Measurements from ENCODE around the gene VWA8. TPM values are rescaled to one million over a fixed set of nuclear protein-coding genes. Genes with fewer than 3 reads are reported as not detected.

VWA8 gene
- total and polyA plus RNA-seq, 2 of the 8 experiments (the other 6 are each of a cell fraction or from before 2014, with no cell fraction given), result 5.9 to 19.6 TPM

GRCh38 chr13:41606646-41607045 lies 354.3 kb downstream of the VWA8 start:
- TF ChIP-seq EGR1 (IDR thresholded peaks at IDR 0.05; ENCODE audit: borderline replicate concordance, low read depth, low read length) (no peak), TEAD4 (IDR thresholded peaks at IDR 0.05; ENCODE audit: low read depth, low read length) (no peak), JUN (IDR thresholded peaks at IDR 0.05; ENCODE audit: low read depth, low read length) (no peak), EZH2 (IDR thresholded peaks at IDR 0.05; ENCODE audit: low read depth, low read length, severe bottlenecking) (no peak), PHF8 (conservative IDR thresholded peaks at IDR 0.05; ENCODE audit: low read depth, low read length) (no peak), SUZ12 (IDR thresholded peaks at IDR 0.05; ENCODE audit: low read length) (no peak), USF2 (IDR thresholded peaks at IDR 0.05; ENCODE audit: low read length) (no peak), E2F6 (IDR thresholded peaks at IDR 0.05) (no peak), YY1 (IDR thresholded peaks at IDR 0.05; ENCODE audit: low read depth, low read length) (no peak)
- Histone ChIP-seq H3K4ac (replicated peaks; ENCODE audit: insufficient read length, low read depth, low read length) (no peak overlapping the region), H3K79me1 (ENCODE audit: low read depth, low read length) (no peaks in the 10 kb centered on the region), H3K56ac (replicated peaks; ENCODE audit: insufficient read length, low read depth, low read length) (no peak overlapping the region), H2BK15ac (ENCODE audit: low read length) (no peak overlapping the region), H2BK12ac (ENCODE audit: low read depth, low read length) (no peak overlapping the region), H3K9ac (replicated peaks in 1 of 4; ENCODE audit: extremely low read depth in 1 of 4, low read depth in 3 of 4, low read length in 3 of 4) (no peak overlapping the region), H3K23ac (ENCODE audit: insufficient read length) (no peak overlapping the region), H2AK5ac (ENCODE audit: low read depth, low read length) (no peak overlapping the region), H4K8ac (ENCODE audit: extremely low read depth, insufficient read depth, low read length) (no peak overlapping the region), H3K79me2 (ENCODE audit: control insufficient read depth in 1 of 2, insufficient read depth in 2 of 2, low read length in 2 of 2) (no peaks in the 10 kb centered on the region), H2BK20ac (ENCODE audit: low read length) (no peak overlapping the region), H3K36me3 (ENCODE audit: control insufficient read depth in 2 of 4, insufficient read depth in 4 of 4, low read length in 3 of 4) (no peaks in the 10 kb centered on the region; a peak in 1 of 8 replicates), H3K4me3 (ENCODE audit: extremely low read depth in 1 of 4, insufficient read depth in 2 of 4, low read depth in 3 of 4, low read length in 4 of 4) (no peak overlapping the region), H3K27me3 (replicated peaks in 1 of 4; ENCODE audit: control insufficient read depth in 3 of 4, extremely low read depth in 1 of 4, insufficient read depth in 3 of 4, low read length in 3 of 4) (no peaks in the 10 kb centered on the region), H3K18ac (ENCODE audit: extremely low read depth, low read length) (no peak overlapping the region), H4K20me1 (replicated peaks in 1 of 2; ENCODE audit: control insufficient read depth in 1 of 2, insufficient read depth in 2 of 2, low read length in 2 of 2) (peaks cover 0 to 1% of the 10 kb centered on the region in 2 experiments), H3K4me1 (replicated peaks in 1 of 4; ENCODE audit: control insufficient read depth in 3 of 4, insufficient read depth in 4 of 4, low read length in 3 of 4) (no peaks in the 10 kb centered on the region), H3K9me3 (ENCODE audit: insufficient read depth in 2 of 2, low read depth in 1 of 2, low read length in 1 of 2) (no peaks in the 10 kb centered on the region), H2BK120ac (replicated peaks; ENCODE audit: low read depth, low read length) (no peak overlapping the region), H3K23me2 (ENCODE audit: low read depth, low read length) (no peaks in the 10 kb centered on the region), H2AFZ (ENCODE audit: low read length) (no peak overlapping the region), H3K4me2 (ENCODE audit: insufficient read depth in 1 of 2, low read depth in 2 of 2, low read length in 2 of 2) (no peak overlapping the region), H2BK5ac (ENCODE audit: low read depth, low read length) (no peak overlapping the region), H4K5ac (ENCODE audit: insufficient read length, low read depth, low read length) (no peak overlapping the region), H3K27ac (ENCODE audit: low read depth, low read length) (no peak overlapping the region), H4K91ac (replicated peaks; ENCODE audit: insufficient read length, low read length) (no peak overlapping the region), H3K14ac (ENCODE audit: insufficient read length) (no peak overlapping the region)
- ChIA-PET CTCF (ENCODE audit: partially characterized antibody) (no interaction called here), POLR2A (ENCODE audit: partially characterized antibody) (no interaction called here)
- 89% methylated on average over 2 of the region's 2 CpGs; no CpG with 5 or more reads in 1 of the 2 experiments for WGBS, 2 experiments (ENCODE audit: extremely low coverage in 1 of 2, insufficient coverage in 1 of 2, insufficient read length in 1 of 2, insufficient replicate concordance in 2 of 2, low coverage in 1 of 2, low lambda C conversion rate in 2 of 2, missing lambda C conversion rate in 1 of 2)
- FAIRE-seq (no peak), DNase-seq (ENCODE audit: low read depth in 1 of 2, low spot score in 2 of 2) (no peak)
